ENCODE results near the gene ACSL3. TPM values are rescaled to one million over a fixed set of nuclear protein-coding genes. Genes with fewer than 3 reads are reported as not detected.

The ACSL3 gene
- total and polyA plus RNA-seq, 12 donors, result 12.7 to 67.2 (median 53.0) TPM

- H3K27ac ChIP-seq, result no peak overlapping the region
- no peaks in the 10 kb centered on the region for H3K4me1 ChIP-seq
- intact Hi-C loops (cut with DNase I), result no loop called here
- H3K9me3 ChIP-seq, result no peaks in the 10 kb centered on the region
- TF ChIP-seq CTCF (IDR thresholded peaks at IDR 0.05), result no peak
- WGBS, 2 donors, result 70 to 78% methylated on average over 7 of the region's 7 CpGs
- no peaks in the 10 kb centered on the region for H3K36me3 ChIP-seq
- H3K27me3 ChIP-seq, result peaks cover 0 to 5% (median 0%) of the 10 kb centered on the region in 7 donors
- DNase-seq (no peak), ATAC-seq (no peak)
- H3K4me3 ChIP-seq, result no peak overlapping the region
Observed at GRCh38 chr2:222963641-222964040, 102.8 kb downstream of the ACSL3 start.

DNA sequence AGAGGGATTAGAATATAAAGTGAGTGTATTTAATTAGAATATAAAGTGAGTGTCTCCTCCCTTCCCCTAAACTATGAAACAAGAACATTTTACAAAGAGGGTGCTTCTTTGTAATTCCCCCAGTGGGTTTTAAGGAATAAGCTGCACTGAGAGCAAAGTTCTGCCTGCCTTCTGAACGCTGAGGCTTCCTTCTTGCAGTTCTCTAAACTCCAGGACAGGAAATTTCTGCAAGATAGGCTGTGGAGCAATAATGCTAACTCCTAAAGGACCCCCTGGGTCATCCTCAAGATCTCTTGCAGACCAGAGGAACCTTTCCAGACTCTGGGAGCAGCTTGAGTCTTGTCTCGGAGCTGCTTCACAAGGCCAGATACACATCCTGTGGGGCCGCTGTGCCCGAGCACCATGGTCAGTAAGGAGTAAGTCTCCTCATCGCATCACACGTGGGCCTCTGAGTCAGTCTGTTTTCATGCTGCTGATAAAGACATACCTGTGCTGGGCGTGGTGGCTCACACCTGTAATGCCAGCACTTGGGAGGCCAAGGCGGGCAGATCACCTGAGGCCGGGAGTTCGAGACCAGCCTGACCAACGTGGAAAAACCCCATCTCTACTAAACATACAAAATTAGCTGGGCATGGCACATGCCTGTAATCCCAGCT is 103.7 kb downstream of the ACSL3 start:
- ATAC-seq (peak in 2 of 8 donors; percentile 41), DNase-seq (no peak)
- no peaks in the 10 kb centered on the region for H3K4me1 ChIP-seq
- peaks cover 0 to 5% (median 0%) of the 10 kb centered on the region in 7 donors for H3K27me3 ChIP-seq
- H3K27ac ChIP-seq, result no peak overlapping the region
- TF ChIP-seq CTCF (IDR thresholded peaks at IDR 0.05), result no peak
- intact Hi-C loops (cut with DNase I), result no loop called here
- no peaks in the 10 kb centered on the region for H3K36me3 ChIP-seq
- 83 to 88% methylated on average over 11 of the region's 11 CpGs for WGBS, 2 donors
- H3K9me3 ChIP-seq, result no peaks in the 10 kb centered on the region
- H3K4me3 ChIP-seq, result no peak overlapping the region

GRCh38 chr2:222965555-222965954 is 104.7 kb downstream of the ACSL3 start:
- no peak overlapping the region for H3K4me3 ChIP-seq
- intact Hi-C loops (cut with DNase I), result no loop called here
- H3K27ac ChIP-seq, result no peak overlapping the region
- H3K27me3 ChIP-seq, result peaks cover 0 to 5% (median 0%) of the 10 kb centered on the region in 7 donors
- no peak for ATAC-seq
- H3K9me3 ChIP-seq, result no peaks in the 10 kb centered on the region
- H3K4me1 ChIP-seq, result no peaks in the 10 kb centered on the region
- no peak for DNase-seq
- no peaks in the 10 kb centered on the region for H3K36me3 ChIP-seq
- 82 to 95% methylated on average over 1 of the region's 1 CpG for WGBS, 2 donors
- no peak for TF ChIP-seq CTCF (IDR thresholded peaks at IDR 0.05)

GRCh38 chr2:222968550-222969155 is 107.8 kb downstream of the ACSL3 start:
- ATAC-seq (no peak), DNase-seq (no peak)
- no peaks in the 10 kb centered on the region for H3K9me3 ChIP-seq
- 83 to 84% methylated on average over 6 of the region's 6 CpGs for WGBS, 2 donors
- no peak overlapping the region for H3K4me3 ChIP-seq
- intact Hi-C loops (cut with DNase I), result no loop called here
- no peak for TF ChIP-seq CTCF (IDR thresholded peaks at IDR 0.05)
- peaks cover 0 to 4% (median 0%) of the 10 kb centered on the region in 9 donors for H3K4me1 ChIP-seq
- no peaks in the 10 kb centered on the region for H3K36me3 ChIP-seq
- H3K27ac ChIP-seq, result no peak overlapping the region
- peaks cover 0 to 5% (median 0%) of the 10 kb centered on the region in 7 donors for H3K27me3 ChIP-seq

All from heart right ventricle (tissue), 16 donors.